Left ventricle myocardium inferior (tissue), 1 donor: Measurements from ENCODE around the gene TAF1B. TPM values are rescaled to one million over a fixed set of nuclear protein-coding genes. Genes with fewer than 3 reads are reported as not detected.

Source experiments
- DNase-seq: peaks from one replicate; pipeline ENCODE4 v3.0.0-alpha.2; 2020
- H3K27ac ChIP-seq: fragments of 200-600 bp; replicated peaks from 2 replicates; pipeline ENCODE4 v1.8.0; 2021
- H3K27me3 ChIP-seq: fragments of 200-600 bp; 2 replicates; pipeline ENCODE4 v1.8.0; 2021; ENCODE audit warnings: low read depth
- H3K36me3 ChIP-seq: fragments of 200-600 bp; 2 replicates; pipeline ENCODE4 v1.8.0; 2021
- H3K4me1 ChIP-seq: fragments of 200-600 bp; 2 replicates; pipeline ENCODE4 v1.8.0; 2021
- H3K4me3 ChIP-seq: fragments of 200-600 bp; 2 replicates; pipeline ENCODE4 v1.8.0; 2021; ENCODE audit warnings: mild to moderate bottlenecking, moderate library complexity
- H3K9me3 ChIP-seq: fragments of 200-600 bp; replicated peaks from 2 replicates; pipeline ENCODE4 v1.8.0; 2021
- intact Hi-C: fragments of 100-400 bp; cut with micrococcal nuclease; formaldehyde crosslinking; loops from one replicate; pipeline ENCODE4 v1.11.0; 2022
- total RNA-seq: library from RNA; stranded (reverse); fragmentation: NEBNext Ultra II Directional; extraction: Animal tissue kit (Norgen Biotek cat#: 25700); gene quantifications from one replicate; pipeline ENCODE4 v1.2.1, GENCODE V29; 2021
- TF ChIP-seq, protein P1 (sequence below): fragments of 200-600 bp; IDR thresholded peaks from 2 replicates; pipeline ENCODE4 v1.8.0; 2021; ENCODE audit warnings: antibody characterized with exemption, mild to moderate bottlenecking, borderline replicate concordance
- donor health status: DM: no; HTN: yes; CAD: no; lungs with severe emphysema.

Gene TAF1B
- total RNA-seq, 1 donor from 2014 or later, result 4.2 TPM

DNA sequence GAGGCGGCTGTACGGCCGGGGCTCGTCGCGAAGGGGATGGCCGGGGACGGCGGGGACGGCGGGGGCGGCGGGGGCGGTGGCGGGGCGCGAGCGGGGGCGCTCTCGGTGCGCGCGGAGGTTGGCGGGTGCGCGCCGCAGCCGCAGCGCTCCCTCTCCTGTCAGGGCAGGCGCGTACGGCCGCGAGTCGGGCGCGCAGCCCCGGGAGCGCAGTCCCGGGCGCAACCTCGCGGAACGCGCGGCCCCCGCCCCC lies 107.9 kb downstream of the TAF1B start:
- DNase-seq, result no peak
- H3K27me3 ChIP-seq, result peaks cover 4% of the 10 kb centered on the region
- TF ChIP-seq, protein P1, sequence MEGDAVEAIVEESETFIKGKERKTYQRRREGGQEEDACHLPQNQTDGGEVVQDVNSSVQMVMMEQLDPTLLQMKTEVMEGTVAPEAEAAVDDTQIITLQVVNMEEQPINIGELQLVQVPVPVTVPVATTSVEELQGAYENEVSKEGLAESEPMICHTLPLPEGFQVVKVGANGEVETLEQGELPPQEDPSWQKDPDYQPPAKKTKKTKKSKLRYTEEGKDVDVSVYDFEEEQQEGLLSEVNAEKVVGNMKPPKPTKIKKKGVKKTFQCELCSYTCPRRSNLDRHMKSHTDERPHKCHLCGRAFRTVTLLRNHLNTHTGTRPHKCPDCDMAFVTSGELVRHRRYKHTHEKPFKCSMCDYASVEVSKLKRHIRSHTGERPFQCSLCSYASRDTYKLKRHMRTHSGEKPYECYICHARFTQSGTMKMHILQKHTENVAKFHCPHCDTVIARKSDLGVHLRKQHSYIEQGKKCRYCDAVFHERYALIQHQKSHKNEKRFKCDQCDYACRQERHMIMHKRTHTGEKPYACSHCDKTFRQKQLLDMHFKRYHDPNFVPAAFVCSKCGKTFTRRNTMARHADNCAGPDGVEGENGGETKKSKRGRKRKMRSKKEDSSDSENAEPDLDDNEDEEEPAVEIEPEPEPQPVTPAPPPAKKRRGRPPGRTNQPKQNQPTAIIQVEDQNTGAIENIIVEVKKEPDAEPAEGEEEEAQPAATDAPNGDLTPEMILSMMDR, result no peak
- intact Hi-C loops, result no loop called here
- H3K9me3 ChIP-seq, result no peaks in the 10 kb centered on the region
- peak overlapping the region; percentile 82 for H3K4me3 ChIP-seq
- peak overlapping the region; percentile 70 for H3K27ac ChIP-seq
- H3K36me3 ChIP-seq, result no peaks in the 10 kb centered on the region
- peaks cover 12% of the 10 kb centered on the region for H3K4me1 ChIP-seq

DNA sequence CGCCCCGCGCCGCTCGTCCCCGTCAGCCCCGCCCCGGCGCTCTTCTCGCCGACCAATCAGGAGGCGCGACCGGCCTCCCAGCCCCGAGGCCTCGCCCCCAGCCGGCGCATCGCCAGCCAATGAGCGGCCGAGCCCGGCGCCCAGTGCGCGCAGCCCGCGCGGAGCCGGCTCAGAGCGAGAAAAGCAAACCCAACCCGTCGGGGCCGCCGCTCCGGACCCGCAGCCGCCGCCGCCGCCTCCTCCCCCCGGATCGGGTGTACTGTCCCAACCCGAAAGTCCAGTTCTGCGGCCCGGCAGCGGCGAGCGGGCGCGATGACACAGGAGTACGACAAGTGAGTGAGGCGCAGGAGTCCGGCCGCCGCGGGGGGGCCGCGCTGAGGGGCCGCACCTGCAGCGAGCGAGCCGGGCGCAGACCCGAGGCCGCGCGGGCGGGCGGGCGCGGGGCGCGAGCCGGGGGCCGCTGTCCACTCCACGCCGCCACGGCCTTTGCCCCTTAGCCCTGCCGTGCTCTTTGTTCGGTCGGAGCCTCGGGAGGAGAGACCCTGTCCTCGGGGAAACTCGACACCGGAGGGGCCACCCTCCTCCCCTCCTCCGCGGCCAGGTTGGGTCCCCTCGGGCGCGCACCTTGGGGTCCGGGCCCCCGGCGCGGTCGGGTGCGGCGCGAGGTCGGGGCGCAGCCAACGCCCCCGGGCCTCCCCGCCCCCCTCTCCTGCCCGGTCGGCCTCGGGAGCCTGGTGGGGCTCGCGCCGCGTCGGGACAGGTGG lies 108.4 kb downstream of the TAF1B start, which contains the start of gene GRHL1:
Gene GRHL1, plus strand, starts transcription at position 172 of the 764 bp plus-strand sequence. Its CDS starts 141 bp downstream, at position 313.
- TF ChIP-seq, protein P1, result no peak
- H3K27ac ChIP-seq, result peak within 1 kb of the TSS; percentile 70
- no peaks in the 10 kb centered on the region for H3K9me3 ChIP-seq
- DNase-seq, result peak; percentile 94
- H3K4me1 ChIP-seq, result peaks cover 12% of the 10 kb centered on the region
- H3K36me3 ChIP-seq, result no peaks in the 10 kb centered on the region
- peak within 1 kb of the TSS; percentile 82 for H3K4me3 ChIP-seq
- no peaks in the 10 kb centered on the region for H3K27me3 ChIP-seq
- intact Hi-C loops, result no loop called here

DNA sequence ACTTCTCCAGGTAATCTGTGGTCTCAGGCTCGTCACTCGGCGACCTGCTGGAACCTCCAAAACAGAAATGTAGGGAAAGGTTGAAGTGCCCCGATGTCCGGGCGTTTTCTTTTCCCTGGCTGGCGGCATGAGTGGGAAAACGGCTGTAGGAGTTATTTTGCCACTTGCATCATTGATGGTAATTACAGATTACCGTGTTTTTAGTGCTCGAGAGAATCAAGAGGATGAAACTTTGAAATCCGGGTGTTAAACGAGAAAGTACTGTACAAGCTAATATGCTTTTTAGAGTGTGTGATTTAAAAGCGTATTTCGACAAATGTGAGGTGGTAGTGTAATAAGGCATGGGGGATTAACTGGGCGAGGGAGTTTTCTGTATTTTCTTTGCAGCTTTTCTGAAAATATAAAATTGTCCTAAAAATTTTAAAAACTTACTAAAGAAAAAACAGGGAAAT lies 109.0 kb downstream of the TAF1B start:
- Histone ChIP-seq H3K27ac (no peak overlapping the region), H3K27me3 (no peaks in the 10 kb centered on the region), H3K9me3 (no peaks in the 10 kb centered on the region), H3K4me1 (peaks cover 12% of the 10 kb centered on the region), H3K36me3 (no peaks in the 10 kb centered on the region), H3K4me3 (peak overlapping the region; percentile 82)
- no peak for DNase-seq
- intact Hi-C loops, result no loop called here
- TF ChIP-seq, protein P1, result no peak

DNA sequence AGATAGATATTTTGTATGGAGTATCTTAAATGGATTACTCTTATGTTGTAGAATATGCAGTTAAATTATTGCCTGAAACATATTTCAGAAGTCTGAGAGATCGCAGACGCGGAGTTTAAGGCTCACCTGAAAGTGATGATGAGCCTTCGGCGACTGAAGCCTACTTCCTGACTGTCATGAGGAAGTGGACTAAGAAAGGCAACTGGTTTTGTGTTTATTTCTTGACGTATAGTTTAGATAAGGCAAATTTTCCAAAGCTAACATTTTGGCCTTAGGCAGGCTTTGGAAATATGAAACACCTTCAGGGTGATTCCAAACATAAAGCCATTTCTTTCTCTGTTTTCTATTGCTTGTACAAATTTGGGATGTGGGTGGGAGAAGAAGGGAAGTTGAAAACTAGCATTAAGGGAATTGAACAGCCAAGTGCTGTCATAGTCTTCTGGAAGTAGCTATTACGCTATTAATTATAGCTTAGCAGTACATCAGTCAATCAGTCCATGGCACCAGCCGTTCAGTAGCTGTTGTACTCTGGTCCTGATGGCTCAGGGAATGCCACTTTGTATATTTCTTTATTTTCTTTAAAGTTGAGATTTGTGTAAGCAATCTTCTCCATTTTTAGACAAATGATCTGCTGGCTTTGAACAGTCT lies 109.7 kb downstream of the TAF1B start:
- no peak for DNase-seq
- Histone ChIP-seq H3K4me3 (no peak overlapping the region), H3K36me3 (no peaks in the 10 kb centered on the region), H3K27ac (no peak overlapping the region), H3K27me3 (no peaks in the 10 kb centered on the region), H3K4me1 (peaks cover 12% of the 10 kb centered on the region), H3K9me3 (no peaks in the 10 kb centered on the region)
- TF ChIP-seq, protein P1, result no peak
- intact Hi-C loops, result no loop called here

DNA sequence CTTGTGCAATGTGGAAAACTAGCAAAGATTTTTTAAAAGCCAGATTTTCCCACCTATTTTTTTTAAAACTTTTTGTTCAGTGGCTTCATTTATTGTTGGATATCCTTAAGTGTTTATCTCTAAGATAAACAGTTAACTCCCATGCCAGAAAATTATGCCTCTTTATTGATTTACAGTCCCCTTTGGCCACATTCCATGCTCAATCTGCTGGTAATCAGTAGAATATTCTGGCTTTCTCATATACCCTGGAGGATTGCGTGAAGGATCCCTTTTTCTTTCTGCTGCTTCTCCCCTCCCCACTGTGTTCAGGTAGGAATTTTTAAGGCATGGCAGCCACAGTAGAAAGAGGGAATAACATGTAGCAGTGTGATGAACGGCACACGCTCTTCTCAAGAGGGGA lies 110.9 kb downstream of the TAF1B start:
- H3K4me1 ChIP-seq, result peaks cover 12% of the 10 kb centered on the region
- H3K9me3 ChIP-seq, result no peaks in the 10 kb centered on the region
- TF ChIP-seq, protein P1, result no peak
- H3K27ac ChIP-seq, result no peak overlapping the region
- no peaks in the 10 kb centered on the region for H3K36me3 ChIP-seq
- no peak overlapping the region for H3K4me3 ChIP-seq
- H3K27me3 ChIP-seq, result no peaks in the 10 kb centered on the region
- intact Hi-C loops, result no loop called here
- no peak for DNase-seq
